Naive thymus-derived CD8-positive, alpha-beta T cell (primary cell): ENCODE data around the gene SDR42E1. TPM values are rescaled to one million over a fixed set of nuclear protein-coding genes. Genes with fewer than 3 reads are reported as not detected.

ENCODE experiments used
- ATAC-seq, 2 donors: fragments of 150-1000 bp; cut with Tn5 transposase in 1 of 2; sonication (Bioruptor Pico), chemical (Tn5 transposase) in 1 of 2; 1 replicate in 1 of 2; 2 replicates in 1 of 2; pipeline ENCODE4 v1.10.0; 2021; ENCODE audit warnings: mild to moderate bottlenecking in 2 of 2, moderate library complexity in 2 of 2
- POLR2A ChIA-PET: fragments of 350-600 bp; sonication (Branson Sonifier 250); formaldehyde crosslinking; loops from one replicate; lab custom pipeline; 2021; ENCODE audit warnings: antibody characterized with exemption; lab: Charles Lee
- DNase-seq, 10 donors: peaks; one replicate each; pipeline versions ENCODE4 v3.0.0 to v3.0.0-alpha.2; 2020 to 2022
- H3K27ac Mint-ChIP-seq, 10 donors: one replicate each; pipeline ENCODE4 v1.8.0; 2020 to 2022; ENCODE audit warnings: mild to moderate bottlenecking in 10 of 10, mixed read lengths in 10 of 10, moderate library complexity in 4 of 10, inconsistent platforms in 1 of 10
- H3K27me3 Mint-ChIP-seq, 5 donors: one replicate each; pipeline ENCODE4 v1.8.0; 2021 to 2022; ENCODE audit warnings: mixed read lengths in 5 of 5
- H3K36me3 Mint-ChIP-seq, 3 donors: one replicate each; pipeline ENCODE4 v1.8.0; 2020 to 2022; ENCODE audit warnings: mixed read lengths in 3 of 3, mild to moderate bottlenecking in 2 of 3, inconsistent platforms in 1 of 3
- H3K4me1 Mint-ChIP-seq, 4 donors: one replicate each; pipeline ENCODE4 v1.8.0; 2021 to 2022; ENCODE audit warnings: mixed read lengths in 4 of 4
- H3K4me3 Mint-ChIP-seq, 10 donors: one replicate each; pipeline ENCODE4 v1.8.0; 2020 to 2022; ENCODE audit warnings: mild to moderate bottlenecking in 10 of 10, mixed read lengths in 10 of 10, moderate library complexity in 6 of 10, inconsistent platforms in 1 of 10
- H3K9me3 Mint-ChIP-seq, 9 donors: one replicate each; pipeline ENCODE4 v1.8.0; 2020 to 2022; ENCODE audit warnings: mixed read lengths in 9 of 9, mild to moderate bottlenecking in 3 of 9, inconsistent platforms in 1 of 9, moderate library complexity in 1 of 9
- polyA plus RNA-seq, 3 donors: library from polyadenylated mRNA; unstranded; fragments of 300-500 nt; fragmentation: Illumina TruSeq; gene quantifications; one replicate each; pipeline ENCODE4 v1.2.3, GENCODE V29; 2021
- total RNA-seq, 8 experiments: library from RNA in 2 of 8; stranded (reverse) in 2 of 8; gene quantifications; one replicate each; pipeline ENCODE4 v1.2.3 and lab custom pipeline; 2021 to 2026

Gene SDR42E1
- total and polyA plus RNA-seq, 5 experiments from 2014 or later = 1.7 to 11.9 (median 3.7) TPM

GRCh38 chr16:81945665-81946064 lies 65.6 kb downstream of the SDR42E1 start:
- POLR2A ChIA-PET = no interaction called here
- no peak overlapping the region for H3K4me3 Mint-ChIP-seq
- no peaks in the 10 kb centered on the region for H3K36me3 Mint-ChIP-seq
- ATAC-seq = no peak
- DNase-seq = no peak
- H3K27me3 Mint-ChIP-seq = peaks cover 0 to 1% (median 0%) of the 10 kb centered on the region in 5 donors
- peaks cover 0 to 7% (median 3%) of the 10 kb centered on the region in 9 donors for H3K9me3 Mint-ChIP-seq
- H3K27ac Mint-ChIP-seq = no peak overlapping the region
- H3K4me1 Mint-ChIP-seq = no peaks in the 10 kb centered on the region

DNA sequence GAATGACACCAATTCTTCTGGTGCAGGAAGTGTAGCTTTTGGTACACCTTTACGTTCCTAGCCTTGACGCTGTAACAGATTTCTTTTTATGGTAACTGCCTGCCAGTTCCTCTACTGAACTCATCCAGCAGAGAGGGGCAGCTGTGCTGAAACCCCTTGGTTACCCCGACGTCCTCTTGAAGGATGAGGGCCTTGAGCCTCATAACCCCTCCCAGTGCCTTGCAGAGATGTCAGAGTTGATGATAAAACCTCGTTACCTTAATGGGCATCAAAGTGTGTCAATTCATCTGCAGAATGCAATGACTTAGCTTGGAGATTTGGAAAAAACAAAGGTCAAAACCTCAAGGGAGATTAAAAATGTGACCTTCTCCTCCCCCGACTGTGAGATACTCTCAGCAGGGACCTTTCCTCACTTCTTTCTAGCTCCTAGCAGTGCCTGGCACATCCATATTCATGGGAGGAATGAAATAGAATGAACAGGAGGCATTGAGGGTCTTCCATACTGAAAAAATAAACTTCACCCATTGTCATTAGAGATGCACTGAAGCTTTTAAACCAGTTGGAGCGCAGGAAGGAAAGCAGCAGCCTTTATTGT lies 69.2 kb downstream of the SDR42E1 start:
- no peaks in the 10 kb centered on the region for H3K9me3 Mint-ChIP-seq
- no peaks in the 10 kb centered on the region for H3K4me1 Mint-ChIP-seq
- POLR2A ChIA-PET = no interaction called here
- no peak for ATAC-seq
- H3K4me3 Mint-ChIP-seq = no peak overlapping the region
- H3K36me3 Mint-ChIP-seq = no peaks in the 10 kb centered on the region
- peaks cover 0 to 1% (median 0%) of the 10 kb centered on the region in 5 donors for H3K27me3 Mint-ChIP-seq
- no peak for DNase-seq
- H3K27ac Mint-ChIP-seq = no peak overlapping the region

DNA sequence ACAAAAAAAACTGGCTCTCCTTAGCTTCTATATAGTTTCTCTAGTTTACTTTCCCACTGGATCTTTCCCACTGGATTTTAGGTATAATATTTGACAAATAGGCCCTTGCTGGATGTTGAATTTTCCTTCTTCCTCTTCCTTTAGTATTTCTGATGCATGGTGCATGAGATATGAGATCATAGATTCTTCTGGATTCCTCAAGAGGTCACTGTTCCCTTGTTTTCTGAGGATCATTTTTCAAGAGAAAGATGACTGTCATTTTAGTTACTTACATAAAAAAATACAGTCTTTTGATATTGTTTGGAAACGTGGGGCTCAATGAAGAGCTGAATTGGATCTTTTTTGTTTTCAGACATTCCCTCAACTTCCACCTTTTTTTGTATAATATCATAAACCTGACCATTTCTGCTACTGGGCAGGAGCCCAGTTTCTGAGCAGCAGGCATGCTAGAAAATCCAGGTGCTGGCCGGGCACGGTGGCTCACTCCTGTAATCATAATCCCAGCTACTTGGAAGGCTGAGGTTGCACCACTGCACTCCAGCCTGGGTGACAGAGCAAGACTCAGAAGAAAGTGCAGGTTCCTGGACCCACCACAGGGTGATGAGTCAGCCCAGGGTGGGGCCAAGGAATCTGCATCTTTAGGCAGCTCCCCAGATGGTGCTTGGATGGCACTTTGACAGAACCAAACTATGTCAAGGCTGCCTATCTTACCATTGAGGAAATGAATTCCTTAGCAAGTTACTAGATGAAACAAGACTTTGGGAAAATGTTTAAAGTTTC lies 70.3 kb downstream of the SDR42E1 start:
- POLR2A ChIA-PET = no interaction called here
- H3K27me3 Mint-ChIP-seq = peaks cover 0 to 1% (median 0%) of the 10 kb centered on the region in 5 donors
- no peaks in the 10 kb centered on the region for H3K9me3 Mint-ChIP-seq
- no peak overlapping the region for H3K4me3 Mint-ChIP-seq
- DNase-seq (peak in 2 of 10 donors; percentile 27 to 36), ATAC-seq (no peak)
- H3K27ac Mint-ChIP-seq = no peak overlapping the region
- H3K4me1 Mint-ChIP-seq = no peaks in the 10 kb centered on the region
- H3K36me3 Mint-ChIP-seq = no peaks in the 10 kb centered on the region

GRCh38 chr16:81939164-81940056 lies 71.9 kb downstream of the SDR42E1 start:
- Mint-ChIP-seq H3K9me3 (no peaks in the 10 kb centered on the region), H3K27me3 (peaks cover 0 to 1% (median 0%) of the 10 kb centered on the region in 5 donors), H3K4me1 (no peaks in the 10 kb centered on the region), H3K36me3 (no peaks in the 10 kb centered on the region), H3K4me3 (no peak overlapping the region), H3K27ac (peak overlapping the region in 1 of 10 donors; percentile 29)
- POLR2A ChIA-PET = no interaction called here
- ATAC-seq (no peak), DNase-seq (no peak)

Other genes starting within 250 kb of the SDR42E1 start
- 10 to 100 TPM; 12.1 to 12.5 TPM for gene PLCG2, start 232.2 kb downstream of the SDR42E1 start, total RNA-seq
- gene PLCG2, start 232.2 kb downstream of the SDR42E1 start, polyA plus RNA-seq = 1 to 10 TPM in 1 of 3 donors, under 1 TPM in 2; 0.11 to 8.7 (median 0.19) TPM
- gene HSD17B2, start 23.8 kb upstream of the SDR42E1 start, total RNA-seq = not detected
- gene HSD17B2, start 23.8 kb upstream of the SDR42E1 start, polyA plus RNA-seq = under 1 TPM in 1 of 3 donors, not detected in 2; 0.16 TPM
- gene MPHOSPH6, start 158.8 kb upstream of the SDR42E1 start, total RNA-seq = 10 to 100 TPM; 19.3 to 21.3 TPM
- 10 to 100 TPM; 21.3 to 33.6 (median 23.7) TPM for gene MPHOSPH6, start 158.8 kb upstream of the SDR42E1 start, polyA plus RNA-seq